ENCODE results near the gene GRAMD1B. TPM values are rescaled to one million over a fixed set of nuclear protein-coding genes. Genes with fewer than 3 reads are reported as not detected.

GRAMD1B gene
- total RNA-seq, 1 experiment from 2014 or later: 1.2 TPM

DNA sequence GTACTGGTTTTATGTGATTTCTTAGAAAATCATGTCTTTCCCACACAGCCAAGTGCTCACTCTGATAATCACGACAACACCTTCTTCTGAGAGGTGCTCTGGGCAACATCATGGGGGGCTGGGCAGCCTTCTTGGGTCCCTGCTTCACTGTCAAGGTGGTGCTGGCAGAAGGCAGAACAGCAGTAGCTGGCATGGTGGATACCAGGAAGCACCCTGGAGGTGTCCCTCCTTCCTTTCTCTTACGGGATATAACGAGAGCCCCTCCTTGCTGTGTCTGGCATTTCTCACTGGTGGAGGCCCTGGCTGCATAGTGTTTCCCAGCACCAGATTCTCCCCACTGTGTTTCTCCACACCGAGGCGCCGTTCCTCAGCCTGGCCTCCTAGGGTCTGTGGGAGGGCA is 163.5 kb downstream of the GRAMD1B start:
- no TSS peak for BruUV-seq (replicated peaks)
- H3K4me3 Mint-ChIP-seq (ENCODE audit: unreplicated experiment): no peak overlapping the region
- peaks cover 5% of the 10 kb centered on the region for H3K27me3 Mint-ChIP-seq (ENCODE audit: insufficient read depth, unreplicated experiment)
- H3K27me3 ChIP-seq (replicated peaks; ENCODE audit: control insufficient read depth, insufficient read depth, low read length): no peaks in the 10 kb centered on the region
- TF ChIP-seq, protein P1, sequence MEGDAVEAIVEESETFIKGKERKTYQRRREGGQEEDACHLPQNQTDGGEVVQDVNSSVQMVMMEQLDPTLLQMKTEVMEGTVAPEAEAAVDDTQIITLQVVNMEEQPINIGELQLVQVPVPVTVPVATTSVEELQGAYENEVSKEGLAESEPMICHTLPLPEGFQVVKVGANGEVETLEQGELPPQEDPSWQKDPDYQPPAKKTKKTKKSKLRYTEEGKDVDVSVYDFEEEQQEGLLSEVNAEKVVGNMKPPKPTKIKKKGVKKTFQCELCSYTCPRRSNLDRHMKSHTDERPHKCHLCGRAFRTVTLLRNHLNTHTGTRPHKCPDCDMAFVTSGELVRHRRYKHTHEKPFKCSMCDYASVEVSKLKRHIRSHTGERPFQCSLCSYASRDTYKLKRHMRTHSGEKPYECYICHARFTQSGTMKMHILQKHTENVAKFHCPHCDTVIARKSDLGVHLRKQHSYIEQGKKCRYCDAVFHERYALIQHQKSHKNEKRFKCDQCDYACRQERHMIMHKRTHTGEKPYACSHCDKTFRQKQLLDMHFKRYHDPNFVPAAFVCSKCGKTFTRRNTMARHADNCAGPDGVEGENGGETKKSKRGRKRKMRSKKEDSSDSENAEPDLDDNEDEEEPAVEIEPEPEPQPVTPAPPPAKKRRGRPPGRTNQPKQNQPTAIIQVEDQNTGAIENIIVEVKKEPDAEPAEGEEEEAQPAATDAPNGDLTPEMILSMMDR (IDR thresholded peaks at IDR 0.05; ENCODE audit: insufficient read depth in 1 of 2, low read depth in 1 of 2, low read length in 1 of 2, severe bottlenecking in 1 of 2, unreplicated experiment in 1 of 2): no peak
- peaks cover 6% of the 10 kb centered on the region for H3K4me1 ChIP-seq
- H3K36me3 Mint-ChIP-seq (ENCODE audit: insufficient read depth, unreplicated experiment): no peaks in the 10 kb centered on the region
- ChIA-PET CTCF (no interaction called here), POLR2A (no interaction called here)
- intact Hi-C loops (cut with micrococcal nuclease; ENCODE audit: unreplicated experiment): no loop called here
- peaks cover 8% of the 10 kb centered on the region for H3K9me3 Mint-ChIP-seq (ENCODE audit: unreplicated experiment)
- no peaks in the 10 kb centered on the region for H3K9me3 ChIP-seq
- peaks cover under 1% of the 10 kb centered on the region for H3K4me1 Mint-ChIP-seq (ENCODE audit: low read depth, unreplicated experiment)
- no peaks in the 10 kb centered on the region for H3K36me3 ChIP-seq (ENCODE audit: control insufficient read depth, insufficient read depth, low read length)
- H3K27ac Mint-ChIP-seq (ENCODE audit: unreplicated experiment): no peak overlapping the region
- DNase-seq: no peak
- H3K4me3 ChIP-seq (ENCODE audit: low read depth, low read length): no peak overlapping the region

DNA sequence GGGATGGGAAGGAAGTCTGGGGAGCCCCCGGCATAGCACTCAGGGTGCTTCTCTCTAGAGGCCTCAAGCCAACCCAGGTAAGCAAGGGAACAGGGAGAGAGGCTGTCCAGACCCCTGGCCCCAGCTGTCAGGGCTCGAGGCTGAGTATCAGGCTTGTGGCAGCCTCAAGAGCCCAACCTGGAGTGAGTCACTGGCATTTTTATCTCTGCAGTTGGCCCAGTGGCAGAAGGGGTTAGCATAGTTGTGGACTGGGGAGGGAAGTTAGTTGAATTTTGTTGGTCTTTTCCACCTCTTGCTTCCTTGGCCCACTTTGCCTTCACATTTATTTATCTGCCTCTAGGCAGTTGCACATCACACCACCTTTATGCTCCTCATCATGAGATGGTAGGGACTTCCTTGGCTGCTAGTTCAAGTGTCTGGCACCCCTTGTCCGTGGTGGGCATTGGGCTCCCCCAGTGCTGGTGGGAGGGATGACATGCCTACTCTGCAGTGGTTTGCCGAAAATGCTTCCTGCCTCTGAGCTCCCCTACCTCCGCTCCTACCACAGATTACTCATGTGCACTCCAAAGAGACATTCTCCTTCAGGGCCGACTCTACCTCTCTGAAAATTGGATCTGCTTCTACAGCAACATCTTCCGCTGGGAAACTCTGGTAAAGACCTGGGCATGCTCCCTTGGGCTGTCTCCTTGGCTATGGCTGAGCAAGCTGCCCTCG is 164.3 kb downstream of the GRAMD1B start:
- intact Hi-C loops (cut with micrococcal nuclease; ENCODE audit: unreplicated experiment): no loop called here
- H3K4me3 Mint-ChIP-seq (ENCODE audit: unreplicated experiment): no peak overlapping the region
- H3K9me3 Mint-ChIP-seq (ENCODE audit: unreplicated experiment): peaks cover 10% of the 10 kb centered on the region
- Histone ChIP-seq H3K4me1 (no peaks in the 10 kb centered on the region), H3K36me3 (ENCODE audit: control insufficient read depth, insufficient read depth, low read length) (no peaks in the 10 kb centered on the region), H3K4me3 (ENCODE audit: low read depth, low read length) (no peak overlapping the region), H3K27me3 (replicated peaks; ENCODE audit: control insufficient read depth, insufficient read depth, low read length) (no peaks in the 10 kb centered on the region), H3K9me3 (no peaks in the 10 kb centered on the region)
- TF ChIP-seq, protein P1 (IDR thresholded peaks at IDR 0.05; ENCODE audit: insufficient read depth in 1 of 2, low read depth in 1 of 2, low read length in 1 of 2, severe bottlenecking in 1 of 2, unreplicated experiment in 1 of 2): no peak
- ChIA-PET CTCF (no interaction called here), POLR2A (no interaction called here)
- H3K36me3 Mint-ChIP-seq (ENCODE audit: insufficient read depth, unreplicated experiment): no peaks in the 10 kb centered on the region
- H3K27ac Mint-ChIP-seq (ENCODE audit: unreplicated experiment): no peak overlapping the region
- no TSS peak for BruUV-seq (replicated peaks)
- DNase-seq: no peak
- no peaks in the 10 kb centered on the region for H3K4me1 Mint-ChIP-seq (ENCODE audit: low read depth, unreplicated experiment)
- peaks cover 5% of the 10 kb centered on the region for H3K27me3 Mint-ChIP-seq (ENCODE audit: insufficient read depth, unreplicated experiment)

DNA sequence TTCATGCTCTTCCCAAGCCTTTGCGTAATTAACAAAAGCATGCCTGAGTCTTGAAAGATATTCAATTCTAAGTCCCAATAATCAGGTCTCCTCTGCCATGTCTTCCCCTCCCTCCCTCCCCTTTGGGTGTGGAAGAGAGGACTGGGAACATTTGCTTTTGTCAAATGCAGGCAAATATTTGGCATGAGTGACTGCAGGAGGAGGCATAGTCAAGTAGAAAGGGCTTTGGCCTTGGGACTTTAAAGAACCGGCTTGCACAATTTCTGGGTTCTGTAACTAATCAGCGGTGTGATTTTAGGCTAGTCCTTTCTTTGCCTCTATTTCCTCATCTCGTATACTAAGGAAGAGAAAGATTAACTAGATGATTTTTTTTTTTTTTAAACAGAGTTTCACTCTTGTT is 164.9 kb downstream of the GRAMD1B start:
- POLR2A ChIA-PET: no interaction called here
- H3K27me3 ChIP-seq (replicated peaks; ENCODE audit: control insufficient read depth, insufficient read depth, low read length): no peaks in the 10 kb centered on the region
- peaks cover 10% of the 10 kb centered on the region for H3K9me3 Mint-ChIP-seq (ENCODE audit: unreplicated experiment)
- H3K4me1 ChIP-seq: no peaks in the 10 kb centered on the region
- H3K36me3 Mint-ChIP-seq (ENCODE audit: insufficient read depth, unreplicated experiment): no peaks in the 10 kb centered on the region
- CTCF ChIA-PET: no interaction called here
- no peak overlapping the region for H3K4me3 ChIP-seq (ENCODE audit: low read depth, low read length)
- peaks cover 5% of the 10 kb centered on the region for H3K27me3 Mint-ChIP-seq (ENCODE audit: insufficient read depth, unreplicated experiment)
- H3K36me3 ChIP-seq (ENCODE audit: control insufficient read depth, insufficient read depth, low read length): no peaks in the 10 kb centered on the region
- intact Hi-C loops (cut with micrococcal nuclease; ENCODE audit: unreplicated experiment): no loop called here
- no peaks in the 10 kb centered on the region for H3K9me3 ChIP-seq
- H3K27ac Mint-ChIP-seq (ENCODE audit: unreplicated experiment): no peak overlapping the region
- no peak for DNase-seq
- no TSS peak for BruUV-seq (replicated peaks)
- H3K4me1 Mint-ChIP-seq (ENCODE audit: low read depth, unreplicated experiment): no peaks in the 10 kb centered on the region
- H3K4me3 Mint-ChIP-seq (ENCODE audit: unreplicated experiment): no peak overlapping the region
- TF ChIP-seq, protein P1 (IDR thresholded peaks at IDR 0.05; ENCODE audit: insufficient read depth in 1 of 2, low read depth in 1 of 2, low read length in 1 of 2, severe bottlenecking in 1 of 2, unreplicated experiment in 1 of 2): no peak

Data from Caco-2 (cell line).